Loucy (cell line): ENCODE data around the gene RCAN2.
"Not testable (repeated sequence)": the region's sequence is repeated elsewhere in the genome, so short reads cannot be mapped to it uniquely, and the experiment has no call there.

Experiments
- H2AFZ ChIP-seq: fragments of 200-600 bp; sonication (generic); 2 replicates; pipeline ENCODE4 v1.6.0; 2016; ENCODE audit warnings: antibody characterized with exemption, mild to moderate bottlenecking, low read length, moderate library complexity
- H3F3A ChIP-seq: fragments of 200-600 bp; 2 replicates; pipeline ENCODE4 v1.6.0; 2016; ENCODE audit warnings: antibody characterized with exemption, low read depth, mild to moderate bottlenecking
- H3K27me3 ChIP-seq: fragments of 200-600 bp; sonication (generic); 2 replicates; pipeline ENCODE4 v1.6.1; 2014; ENCODE audit warnings: low read length, mild to moderate bottlenecking; ENCODE audit not compliant: insufficient read depth, poor library complexity, severe bottlenecking
- H3K36me3 ChIP-seq: fragments of 200-600 bp; sonication (generic); 2 replicates; pipeline ENCODE4 v1.6.1; 2016; ENCODE audit warnings: low read length; ENCODE audit not compliant: insufficient read depth
- H3K4me1 ChIP-seq: fragments of 200-600 bp; sonication (generic); 2 replicates; pipeline ENCODE4 v1.5.1; 2014; ENCODE audit warnings: low read length, mild to moderate bottlenecking; ENCODE audit not compliant: insufficient read depth, poor library complexity, severe bottlenecking
- H3K4me2 ChIP-seq: fragments of 200-600 bp; sonication (generic); 2 replicates; pipeline ENCODE4 v1.6.0; 2014; ENCODE audit warnings: antibody characterized with exemption, low read length, low read depth, mild to moderate bottlenecking; ENCODE audit not compliant: poor library complexity, severe bottlenecking
- H3K4me3 ChIP-seq: fragments of 200-600 bp; sonication (generic); 2 replicates; pipeline ENCODE4 v1.5.1; 2014; ENCODE audit warnings: low read length, mild to moderate bottlenecking, mixed read lengths; ENCODE audit not compliant: poor library complexity, severe bottlenecking
- H3K79me2 ChIP-seq: fragments of 200-600 bp; sonication (generic); 2 replicates; pipeline ENCODE4 v1.6.1; 2014; ENCODE audit warnings: low read length; ENCODE audit not compliant: insufficient read depth
- H3K9ac ChIP-seq: fragments of 200-600 bp; sonication (generic); 2 replicates; pipeline ENCODE4 v1.6.0; 2014; ENCODE audit warnings: mild to moderate bottlenecking, low read depth, low read length, moderate library complexity; ENCODE audit not compliant: poor library complexity, severe bottlenecking
- H3K9me2 ChIP-seq: fragments of 200-600 bp; sonication (generic); replicated peaks from 2 replicates; pipeline ENCODE4 v1.6.1; 2016; ENCODE audit warnings: low read depth, low read length, mixed read lengths
- H3K9me3 ChIP-seq: fragments of 200-600 bp; sonication (generic); 2 replicates; pipeline ENCODE4 v1.6.1; 2014; ENCODE audit warnings: mild to moderate bottlenecking, antibody characterized with exemption, low read length, low read depth; ENCODE audit not compliant: insufficient read depth
- H4K20me1 ChIP-seq: fragments of 200-600 bp; sonication (generic); 2 replicates; pipeline ENCODE4 v1.6.0; 2014; ENCODE audit warnings: antibody characterized with exemption, low read length, mild to moderate bottlenecking; ENCODE audit not compliant: insufficient read depth, poor library complexity, severe bottlenecking
- EZH2phosphoT487 ChIP-seq: fragments of 200-600 bp; IDR thresholded peaks from 2 replicates; pipeline ENCODE4 v1.6.1; 2018; ENCODE audit warnings: antibody characterized with exemption, mild to moderate bottlenecking, moderate library complexity, borderline replicate concordance
- TF ChIP-seq, protein P1 (sequence below): fragments of 200-600 bp; sonication (generic); conservative IDR thresholded peaks from 2 replicates; pipeline ENCODE4 v1.5.1; 2014; ENCODE audit warnings: mild to moderate bottlenecking, antibody characterized with exemption, low read length

RCAN2 gene

DNA sequence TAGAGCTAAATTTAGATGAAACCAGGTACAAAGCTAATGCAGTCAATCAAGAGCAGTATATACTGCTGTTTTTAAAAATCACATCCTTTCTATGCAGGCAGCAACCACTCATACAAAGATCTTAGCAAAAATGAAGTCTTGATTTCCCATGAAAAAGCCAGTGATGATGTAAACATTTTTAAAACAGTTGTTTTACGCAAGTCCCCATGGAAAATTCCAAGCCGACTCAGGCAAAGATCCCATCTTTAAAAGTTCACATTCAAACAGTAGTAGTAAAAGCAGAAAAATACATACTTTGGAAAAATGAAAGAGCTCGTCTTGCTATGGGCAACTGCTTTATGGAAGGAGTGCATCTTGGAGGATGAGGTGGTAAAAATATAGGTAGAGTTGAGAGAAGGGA, 84.0 kb downstream of the RCAN2 start:
- TF ChIP-seq, protein P1, sequence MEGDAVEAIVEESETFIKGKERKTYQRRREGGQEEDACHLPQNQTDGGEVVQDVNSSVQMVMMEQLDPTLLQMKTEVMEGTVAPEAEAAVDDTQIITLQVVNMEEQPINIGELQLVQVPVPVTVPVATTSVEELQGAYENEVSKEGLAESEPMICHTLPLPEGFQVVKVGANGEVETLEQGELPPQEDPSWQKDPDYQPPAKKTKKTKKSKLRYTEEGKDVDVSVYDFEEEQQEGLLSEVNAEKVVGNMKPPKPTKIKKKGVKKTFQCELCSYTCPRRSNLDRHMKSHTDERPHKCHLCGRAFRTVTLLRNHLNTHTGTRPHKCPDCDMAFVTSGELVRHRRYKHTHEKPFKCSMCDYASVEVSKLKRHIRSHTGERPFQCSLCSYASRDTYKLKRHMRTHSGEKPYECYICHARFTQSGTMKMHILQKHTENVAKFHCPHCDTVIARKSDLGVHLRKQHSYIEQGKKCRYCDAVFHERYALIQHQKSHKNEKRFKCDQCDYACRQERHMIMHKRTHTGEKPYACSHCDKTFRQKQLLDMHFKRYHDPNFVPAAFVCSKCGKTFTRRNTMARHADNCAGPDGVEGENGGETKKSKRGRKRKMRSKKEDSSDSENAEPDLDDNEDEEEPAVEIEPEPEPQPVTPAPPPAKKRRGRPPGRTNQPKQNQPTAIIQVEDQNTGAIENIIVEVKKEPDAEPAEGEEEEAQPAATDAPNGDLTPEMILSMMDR = no peak
- Histone ChIP-seq H3K9me3 (no peaks in the 10 kb centered on the region), H3K9me2 (no peaks in the 10 kb centered on the region), H4K20me1 (no peaks in the 10 kb centered on the region), H3F3A (no peaks in the 10 kb centered on the region), H3K4me2 (no peak overlapping the region), H3K79me2 (no peaks in the 10 kb centered on the region), H3K4me3 (no peak overlapping the region), H2AFZ (no peak overlapping the region), H3K4me1 (no peaks in the 10 kb centered on the region), H3K36me3 (no peaks in the 10 kb centered on the region), H3K9ac (no peak overlapping the region), H3K27me3 (no peaks in the 10 kb centered on the region)

DNA sequence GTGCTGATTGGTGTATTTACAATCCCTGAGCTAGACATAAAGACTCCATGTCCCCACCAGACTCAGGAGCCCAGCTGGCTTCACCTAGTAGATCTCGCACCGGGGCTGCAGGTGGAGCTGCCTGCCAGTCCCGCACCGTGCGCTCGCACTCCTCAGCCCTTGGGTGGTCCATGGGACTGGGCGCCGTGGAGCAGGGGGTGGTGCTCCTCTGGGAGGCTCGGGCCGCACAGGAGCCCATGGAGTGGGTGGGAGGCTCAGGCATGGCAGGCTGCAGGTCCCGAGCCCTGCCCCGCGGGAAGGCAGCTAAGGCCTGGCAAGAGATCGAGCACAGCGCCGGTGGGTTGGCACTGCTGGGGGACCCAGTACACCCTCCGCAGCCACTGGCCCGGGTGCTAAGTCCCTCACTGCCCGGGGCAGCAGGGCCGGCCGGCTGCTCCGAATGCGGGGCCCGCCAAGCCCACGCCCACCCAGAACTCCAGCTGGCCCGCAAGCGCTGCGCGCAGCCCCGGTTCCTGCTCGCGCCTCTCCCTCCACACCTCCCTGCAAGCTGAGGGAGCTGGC, 85.5 kb downstream of the RCAN2 start:
- not testable (repeated sequence) for H3K36me3 ChIP-seq, H2AFZ ChIP-seq

DNA sequence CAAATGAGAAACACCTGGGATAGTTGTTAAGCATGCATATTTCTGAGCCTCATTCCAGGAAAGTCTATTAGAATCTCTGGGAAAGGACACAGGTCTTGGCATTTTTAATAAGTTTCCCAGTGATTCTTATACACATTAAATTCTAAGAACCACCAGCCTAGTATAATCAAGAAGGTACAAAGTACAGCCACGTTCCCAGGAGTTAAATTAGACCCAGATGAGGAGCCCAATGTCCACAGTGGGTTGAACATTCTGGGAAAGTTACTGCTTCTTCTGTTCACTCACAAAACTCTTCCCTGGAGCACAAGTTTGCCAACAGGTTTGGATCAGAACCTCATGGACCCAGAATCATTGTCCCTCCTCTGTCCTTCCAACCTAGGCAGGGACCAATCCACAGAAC, 90.4 kb downstream of the RCAN2 start:
- Histone ChIP-seq H3K9ac (no peak overlapping the region), H3K27me3 (peaks cover 4% of the 10 kb centered on the region), H4K20me1 (no peaks in the 10 kb centered on the region), H3K36me3 (no peaks in the 10 kb centered on the region), H3K4me1 (no peaks in the 10 kb centered on the region), H2AFZ (no peak overlapping the region), H3K9me3 (no peaks in the 10 kb centered on the region), H3K4me2 (no peak overlapping the region), H3K9me2 (no peaks in the 10 kb centered on the region), H3F3A (no peaks in the 10 kb centered on the region), H3K4me3 (no peak overlapping the region), H3K79me2 (no peaks in the 10 kb centered on the region)
- no peak for TF ChIP-seq EZH2phosphoT487

More for the DNA sequence above, 85.5 kb downstream of the RCAN2 start:
- not testable (repeated sequence) for H4K20me1 ChIP-seq, H3F3A ChIP-seq, H3K9me3 ChIP-seq, H3K27me3 ChIP-seq, H3K4me2 ChIP-seq, H3K4me1 ChIP-seq, H3K9ac ChIP-seq, H3K79me2 ChIP-seq, H3K4me3 ChIP-seq, H3K9me2 ChIP-seq

DNA sequence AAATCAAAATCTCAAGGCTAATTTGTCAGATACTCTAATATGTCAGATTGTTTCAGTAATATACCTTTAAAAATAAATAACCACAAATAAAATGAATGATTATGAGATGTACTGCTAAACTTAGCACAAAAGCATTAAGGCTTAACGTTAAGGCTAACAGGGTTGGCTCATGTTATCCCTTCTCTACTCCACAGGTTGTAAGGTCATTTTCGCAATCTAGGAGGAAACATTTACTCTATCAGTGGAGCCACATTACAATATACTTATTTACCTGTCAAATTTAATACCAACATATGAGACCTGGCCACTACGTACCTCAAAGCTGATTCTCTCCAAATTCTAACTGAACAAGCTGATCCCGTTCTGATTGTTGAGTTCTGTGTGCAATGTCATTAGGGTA, 95.7 kb downstream of the RCAN2 start:
- no peak for TF ChIP-seq EZH2phosphoT487
- TF ChIP-seq, protein P1 = no peak
- no peaks in the 10 kb centered on the region for H3K79me2 ChIP-seq
- H3K9me2 ChIP-seq = no peaks in the 10 kb centered on the region
- no peaks in the 10 kb centered on the region for H3K9me3 ChIP-seq
- H3K9ac ChIP-seq = no peak overlapping the region
- H3K4me2 ChIP-seq = no peak overlapping the region
- no peaks in the 10 kb centered on the region for H3K36me3 ChIP-seq
- no peaks in the 10 kb centered on the region for H3F3A ChIP-seq
- no peak overlapping the region for H3K4me3 ChIP-seq
- no peaks in the 10 kb centered on the region for H3K4me1 ChIP-seq
- no peak overlapping the region for H2AFZ ChIP-seq
- peaks cover 4% of the 10 kb centered on the region for H3K27me3 ChIP-seq
- H4K20me1 ChIP-seq = no peaks in the 10 kb centered on the region
